ENCODE results near the gene MUC12. TPM values are rescaled to one million over a fixed set of nuclear protein-coding genes. Genes with fewer than 3 reads are reported as not detected.

MUC12 gene
- total RNA-seq, 2 experiments from 2014 or later, result 0.34 TPM; not detected in 1

Other genes with a start within 250 kb of the MUC12 start
- gene EPO, start 249.1 kb upstream of the MUC12 start, total RNA-seq, result not detected
- gene ZAN, start 236.0 kb upstream of the MUC12 start, total RNA-seq, result not detected
- gene EPHB4, start 142.0 kb upstream of the MUC12 start, total RNA-seq, result 1 to 10 TPM; 4.1 to 5.9 TPM
- 10 to 100 TPM; 13.6 to 15.6 TPM for gene SLC12A9, start 116.9 kb upstream of the MUC12 start, total RNA-seq
- gene TRIP6, start 102.2 kb upstream of the MUC12 start, total RNA-seq, result 10 to 100 TPM; 22.2 to 31.1 TPM
- gene SRRT, start 94.5 kb upstream of the MUC12 start, total RNA-seq, result 100 to 1,000 TPM; 253 to 260 TPM
- 1 to 10 TPM; 1.5 to 1.7 TPM for gene UFSP1, start 79.8 kb upstream of the MUC12 start, total RNA-seq
- under 1 TPM in 1 of 2 experiments, not detected in 1; 0.09 TPM for gene ACHE, start 73.7 kb upstream of the MUC12 start, total RNA-seq
- gene MUC3A, start 20.0 kb upstream of the MUC12 start, total RNA-seq, result not detected
- gene MUC17, start 50.5 kb downstream of the MUC12 start, total RNA-seq, result not detected
- 10 to 100 TPM; 35.3 to 40.8 TPM for gene TRIM56, start 115.9 kb downstream of the MUC12 start, total RNA-seq
- gene SERPINE1, start 157.5 kb downstream of the MUC12 start, total RNA-seq, result under 1 TPM; 0.05 to 0.07 TPM
- 10 to 100 TPM; 33.7 to 43.0 TPM for gene AP1S1, start 184.9 kb downstream of the MUC12 start, total RNA-seq
- under 1 TPM; 0.09 to 0.11 TPM for gene VGF, start 196.0 kb downstream of the MUC12 start, total RNA-seq
- not detected for gene NAT16, start 210.7 kb downstream of the MUC12 start, total RNA-seq
- gene MOGAT3, start 231.5 kb downstream of the MUC12 start, total RNA-seq, result not detected
- gene PLOD3, start 248.0 kb downstream of the MUC12 start, total RNA-seq, result 10 to 100 TPM; 30.7 to 35.9 TPM
- gene ZNHIT1, start 248.6 kb downstream of the MUC12 start, total RNA-seq, result 10 to 100 TPM; 44.2 TPM